GM18499 (cell line): ENCODE data around the gene APLF.
"Not testable (repeated sequence)": the region's sequence is repeated elsewhere in the genome, so short reads cannot be mapped to it uniquely, and the experiment has no call there.

Experiments
- ATAC-seq: cut with Tn5 transposase; IDR thresholded peaks from one replicate; pipeline ENCODE4 v1.9.1; 2021; ENCODE audit warnings: moderate number of reproducible peaks; ENCODE audit not compliant: insufficient read depth, unreplicated experiment

Gene APLF

DNA sequence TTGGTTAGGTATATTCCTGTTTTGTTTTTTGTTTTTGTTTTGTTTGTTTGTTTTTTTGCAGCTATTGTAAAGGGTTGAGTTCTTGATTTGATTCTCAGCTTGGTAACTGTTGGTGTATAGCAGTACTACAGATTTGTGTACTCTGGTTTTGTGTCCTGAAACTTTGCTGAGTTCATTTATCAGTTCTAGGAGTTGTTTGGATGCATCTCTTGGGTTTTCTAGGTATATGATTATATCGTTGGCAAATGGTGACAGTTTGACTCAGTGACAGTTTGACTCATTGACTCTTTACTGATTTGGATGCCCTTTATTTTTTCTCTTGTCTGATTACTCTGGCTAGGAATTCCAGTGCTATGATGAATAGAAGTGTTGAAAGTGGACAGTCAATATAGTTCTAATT, 53.7 kb downstream of the APLF start:
- no peak for ATAC-seq

DNA sequence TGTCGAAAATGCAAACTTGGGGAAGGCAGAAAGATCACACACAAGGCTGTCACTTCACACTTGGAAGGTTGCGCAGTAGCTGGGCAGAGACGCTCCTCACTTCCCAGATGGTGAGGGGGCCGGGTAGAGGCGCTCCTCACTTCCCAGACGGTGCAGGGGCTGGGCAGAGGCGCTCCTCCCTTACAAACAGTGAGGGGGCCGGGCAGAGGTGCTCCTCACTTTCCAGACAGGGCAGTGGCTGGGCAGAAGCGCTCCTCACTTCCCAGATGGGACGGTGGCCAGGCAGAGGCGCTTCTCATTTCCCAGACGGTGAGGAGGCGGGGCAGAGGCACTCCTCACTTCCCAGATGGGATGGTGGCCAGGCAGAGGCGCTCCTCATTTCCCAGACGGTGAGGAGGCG, 59.6 kb downstream of the APLF start:
- ATAC-seq, result not testable (repeated sequence)

DNA sequence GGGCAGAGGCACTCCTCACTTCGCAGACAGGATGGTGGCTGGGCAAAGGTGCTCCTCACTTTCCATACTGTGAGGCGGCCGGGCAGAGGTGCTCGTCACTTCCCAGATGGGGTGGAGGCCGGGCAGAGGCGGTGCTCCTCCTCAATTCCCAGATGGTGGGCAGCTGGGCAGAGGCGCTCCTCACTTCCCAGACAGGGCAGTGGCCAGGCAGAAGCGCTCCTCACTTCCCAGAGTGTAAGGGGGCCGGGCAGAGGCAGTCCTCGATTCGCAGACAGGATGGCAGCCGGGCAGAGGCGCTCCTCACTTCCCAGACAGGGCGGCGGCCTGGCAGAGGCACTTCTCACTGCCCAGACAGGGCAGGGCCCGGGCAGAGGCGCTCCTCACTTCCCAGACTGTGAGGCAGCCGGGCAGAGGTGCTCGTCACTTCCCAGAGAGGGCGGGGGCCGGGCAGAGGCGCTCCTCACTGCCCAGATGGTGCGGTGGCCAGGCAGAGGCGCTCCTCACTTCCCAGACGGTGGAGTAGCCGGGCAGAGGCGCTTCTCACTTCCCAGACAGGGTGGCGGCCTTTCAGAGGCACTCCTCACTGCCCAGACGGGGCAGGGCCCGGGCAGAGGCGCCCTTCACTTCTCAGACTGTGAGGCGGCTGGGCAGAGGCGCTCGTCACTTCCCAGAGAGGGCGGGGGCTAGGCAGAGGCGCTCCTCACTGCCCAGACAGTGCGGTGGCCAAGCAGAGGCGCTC, 60.1 kb downstream of the APLF start:
- ATAC-seq, result not testable (repeated sequence)

- ATAC-seq, result not testable (repeated sequence)
Measured at GRCh38 chr2:68529156-68529555, 61.8 kb downstream of the APLF start.

- ATAC-seq, result not testable (repeated sequence)
Measured at GRCh38 chr2:68529651-68530050, 62.3 kb downstream of the APLF start.

DNA sequence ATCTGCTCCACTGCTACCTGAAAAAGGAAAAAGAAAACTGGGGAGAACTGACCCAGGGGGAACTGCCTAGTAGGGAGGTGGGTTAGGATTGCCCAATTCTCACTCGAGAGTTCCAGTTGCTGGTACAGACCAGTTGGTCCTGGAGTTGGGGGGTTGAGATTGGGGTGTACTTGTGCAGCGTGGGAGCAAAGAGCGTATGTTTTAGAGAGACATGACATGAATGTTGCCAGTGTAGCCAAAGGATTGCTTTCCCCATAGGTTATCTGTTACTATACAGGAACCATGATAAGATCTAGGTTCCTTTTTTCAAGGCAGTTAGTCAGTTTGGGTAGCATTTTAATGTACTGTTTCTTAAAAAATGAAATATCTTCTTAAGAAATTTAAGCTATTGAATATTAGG, 68.6 kb downstream of the APLF start:
- no peak for ATAC-seq

DNA sequence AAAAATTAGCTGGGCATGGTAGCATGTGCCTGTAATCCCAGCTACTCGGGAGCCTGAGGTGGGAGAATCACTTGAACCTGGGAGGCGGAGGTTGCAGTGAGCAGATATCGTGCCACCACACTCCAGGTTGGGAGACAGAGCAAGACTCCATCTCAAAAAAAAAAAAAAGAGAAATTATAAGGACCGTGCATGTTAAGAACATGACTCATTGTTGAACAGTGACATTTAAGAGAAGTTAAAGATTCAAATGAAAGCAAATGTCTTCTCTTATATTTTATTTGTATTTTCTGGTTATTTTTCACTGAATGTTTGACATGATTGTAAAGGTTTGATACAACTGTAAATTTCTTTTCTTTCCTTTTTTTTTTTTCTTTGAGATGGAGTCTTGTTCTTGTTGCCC, 69.6 kb downstream of the APLF start:
- ATAC-seq, result no peak

GRCh38 chr2:68537809-68538208, 70.4 kb downstream of the APLF start:
- no peak for ATAC-seq

GRCh38 chr2:68544811-68545210, 77.4 kb downstream of the APLF start:
- no peak for ATAC-seq

- no peak for ATAC-seq
Measured at GRCh38 chr2:68548396-68548795, 81.0 kb downstream of the APLF start.

- ATAC-seq, result no peak
Measured at GRCh38 chr2:68553098-68553497, 85.7 kb downstream of the APLF start.

GRCh38 chr2:68555425-68556206, 88.2 kb downstream of the APLF start:
- not testable (repeated sequence) for ATAC-seq

- no peak for ATAC-seq
Measured at GRCh38 chr2:68556381-68556780, 89.0 kb downstream of the APLF start.

DNA sequence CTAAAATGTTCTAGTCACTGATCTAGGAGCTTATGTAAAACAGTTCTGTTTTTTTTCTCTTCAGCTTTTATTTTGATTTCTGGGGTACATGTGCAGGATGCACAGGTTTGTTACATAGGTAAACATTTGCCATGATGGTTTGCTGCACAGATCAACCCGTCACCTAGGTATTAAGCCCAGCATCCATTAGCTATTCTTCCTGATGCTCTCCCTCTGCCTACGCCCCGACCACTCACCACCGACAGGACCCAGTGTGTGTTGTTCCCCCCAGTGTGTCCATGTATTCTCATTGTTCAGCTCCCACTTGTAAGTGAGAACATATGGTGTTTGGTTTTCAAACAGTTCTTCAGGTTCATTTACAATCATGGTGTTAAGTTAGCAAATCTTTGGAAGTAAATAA, 91.2 kb downstream of the APLF start:
- no peak for ATAC-seq

GRCh38 chr2:68559692-68560091, 92.3 kb downstream of the APLF start:
- no peak for ATAC-seq

DNA sequence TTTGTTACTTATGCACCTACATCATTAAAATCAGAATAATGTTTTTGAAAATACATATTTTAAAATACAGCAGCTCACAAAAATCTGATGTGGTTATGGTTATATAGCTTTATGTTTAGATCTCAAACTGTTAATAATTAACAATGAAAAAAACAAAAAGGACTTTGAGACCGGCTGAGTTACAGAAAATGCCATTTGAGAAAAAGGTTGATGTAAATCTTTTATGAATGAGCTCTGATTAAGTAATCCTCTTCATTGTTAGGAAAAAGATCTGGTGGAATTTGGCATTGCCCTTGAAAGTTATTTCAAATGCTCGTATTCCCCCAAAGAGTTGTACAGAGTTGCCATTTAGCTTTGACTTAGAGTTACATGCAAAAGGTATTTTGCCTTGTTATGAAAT, 93.2 kb downstream of the APLF start:
- ATAC-seq, result no peak

GRCh38 chr2:68561372-68561771, 94.0 kb downstream of the APLF start:
- ATAC-seq, result no peak

DNA sequence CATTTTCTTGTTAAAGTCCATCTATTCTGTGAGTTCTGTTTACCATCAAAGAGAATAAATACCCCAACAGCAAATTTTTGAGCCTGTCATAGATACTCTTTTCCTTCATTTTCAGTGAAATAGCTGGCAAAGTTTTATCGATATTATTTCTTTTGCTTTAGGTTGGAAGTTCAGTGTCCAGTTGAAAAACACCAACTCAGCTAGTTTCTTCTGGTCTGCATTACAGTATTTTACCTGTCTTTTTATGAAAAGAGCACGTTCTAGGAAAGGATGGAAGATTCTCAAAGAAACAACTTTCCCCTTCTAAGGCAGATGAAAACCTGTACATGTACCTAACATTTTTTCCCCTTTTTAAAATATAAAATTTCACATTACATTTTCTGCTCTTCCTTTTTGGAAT, 95.5 kb downstream of the APLF start:
- no peak for ATAC-seq

DNA sequence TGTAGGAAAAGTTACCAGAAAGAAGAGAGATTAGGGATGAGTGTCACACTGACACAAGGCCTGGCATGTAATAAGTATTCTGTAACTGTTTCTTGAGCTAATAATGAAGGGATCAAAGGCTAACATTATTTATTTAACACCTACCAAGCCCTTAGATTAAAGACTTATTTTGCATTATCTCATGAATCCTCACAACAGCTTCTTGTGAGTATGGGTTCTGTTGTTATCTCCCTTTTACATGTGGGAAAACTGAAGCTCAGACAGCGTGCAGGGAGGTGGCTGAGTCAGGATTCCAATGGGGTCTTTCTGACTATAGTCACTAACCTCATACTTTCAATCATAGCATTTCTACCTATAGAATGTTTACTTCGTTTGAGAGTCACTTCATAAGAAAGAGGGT, 97.0 kb downstream of the APLF start:
- no peak for ATAC-seq

- no peak for ATAC-seq
Measured at GRCh38 chr2:68565273-68565672, 97.9 kb downstream of the APLF start.

DNA sequence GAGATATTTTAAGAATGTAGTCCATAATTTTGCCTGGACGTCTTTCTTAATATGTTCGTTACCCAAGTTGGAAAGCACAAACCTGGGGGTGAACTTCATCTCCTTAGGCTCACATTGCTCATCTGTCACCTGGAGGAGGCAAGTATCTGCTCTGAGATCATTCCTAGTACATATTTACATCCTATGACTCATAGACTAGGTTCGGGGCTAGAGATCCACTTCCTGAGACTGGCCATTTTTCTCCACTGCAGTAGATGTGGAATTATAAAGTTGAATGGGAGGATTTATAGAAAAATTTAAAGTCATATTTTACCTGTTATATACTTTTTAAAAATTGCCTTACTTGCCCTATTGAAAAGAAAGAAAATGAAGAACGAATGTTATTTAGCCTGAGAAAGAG, 98.5 kb downstream of the APLF start:
- no peak for ATAC-seq

DNA sequence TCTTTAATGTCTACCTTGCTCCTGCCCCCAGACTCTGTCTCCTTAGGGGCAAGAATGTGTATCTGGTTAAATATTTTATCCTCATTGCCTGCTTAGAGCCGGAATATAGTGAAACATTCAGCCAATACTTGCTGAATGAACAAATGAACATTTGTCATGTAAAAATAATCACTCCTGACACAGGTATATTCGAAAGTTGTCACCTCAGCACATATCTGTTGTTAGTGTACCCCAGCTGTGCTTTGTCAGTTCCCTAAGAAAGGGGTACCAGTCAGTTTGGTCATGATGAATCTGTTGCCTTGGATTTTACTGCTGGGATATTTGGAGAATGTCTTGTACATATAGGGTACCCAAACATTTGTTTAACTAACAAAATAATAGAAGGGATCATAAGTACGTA, 99.0 kb downstream of the APLF start:
- ATAC-seq, result no peak
